HepG2 (cell line): ENCODE data around the gene STON1. TPM values are rescaled to one million over a fixed set of nuclear protein-coding genes. Genes with fewer than 3 reads are reported as not detected.
A peak's percentile ranks its signal among the peaks of the same experiment; 100 is the strongest.

Experiments used
- ARID5B ChIP-seq: IDR thresholded peaks from 2 replicates; pipeline ENCODE4 v1.4.0; 2020; ENCODE audit warnings: mild to moderate bottlenecking, missing genetic modification reagents
- ARNT ChIP-seq: fragments of 450-650 bp; IDR thresholded peaks from 2 replicates; pipeline ENCODE4 v1.6.1; 2017
- ATM ChIP-seq: fragments of 450-650 bp; IDR thresholded peaks from 2 replicates; pipeline ENCODE4 v1.7.1; 2017; ENCODE audit warnings: mild to moderate bottlenecking, borderline replicate concordance
- CAMTA2 ChIP-seq: sonication (generic); formaldehyde crosslinking; IDR thresholded peaks from 2 replicates; pipeline ENCODE4 v1.4.0; 2020; ENCODE audit warnings: mild to moderate bottlenecking, missing genetic modification reagents, borderline replicate concordance
- CBX5 ChIP-seq: sonication (generic); formaldehyde crosslinking; IDR thresholded peaks from 2 replicates; pipeline ENCODE4 v1.4.0; 2020; ENCODE audit warnings: missing genetic modification reagents, borderline replicate concordance
- FOXA1 ChIP-seq, 2 experiments: fragments of 450-650 bp in 1 of 2; sonication (generic) in 1 of 2; formaldehyde crosslinking in 1 of 2; IDR thresholded peaks; 2 replicates each; pipeline versions ENCODE4 v1.4.0 to v1.6.1; 2016 to 2020; ENCODE audit warnings: missing genetic modification reagents in 1 of 2
- HOXD1 ChIP-seq: sonication (generic); formaldehyde crosslinking; IDR thresholded peaks from 2 replicates; pipeline ENCODE4 v1.5.0; 2020; ENCODE audit warnings: missing genetic modification reagents
- MAFK ChIP-seq, 2 experiments: IDR thresholded peaks in 1 of 2; conservative IDR thresholded peaks in 1 of 2; 2 replicates each; pipeline ENCODE4 v1.6.1; 2011; ENCODE audit warnings: improper control_type of control experiment in 2 of 2, low read length in 2 of 2
- SALL1 ChIP-seq: sonication (generic); formaldehyde crosslinking; IDR thresholded peaks from 2 replicates; pipeline ENCODE4 v1.8.0; 2022; ENCODE audit warnings: mild to moderate bottlenecking, missing genetic modification reagents
- SAP130 ChIP-seq: IDR thresholded peaks from 2 replicates; pipeline ENCODE4 v1.6.1; 2016; ENCODE audit warnings: low read depth
- SIN3B ChIP-seq: fragments of 150-350 bp; IDR thresholded peaks from 2 replicates; pipeline ENCODE4 v1.6.1; 2014; ENCODE audit warnings: low read length
- SKI ChIP-seq: fragments of 450-650 bp; IDR thresholded peaks from one replicate; pipeline ENCODE4 v1.6.1; 2018; ENCODE audit warnings: mild to moderate bottlenecking; ENCODE audit not compliant: partially characterized antibody
- SMC3 ChIP-seq: IDR thresholded peaks from 2 replicates; pipeline ENCODE4 v1.6.1; 2011; ENCODE audit warnings: low read length, improper control_type of control experiment
- SOX6 ChIP-seq, 2 experiments: fragments of 450-650 bp in 1 of 2; sonication (generic) in 1 of 2; formaldehyde crosslinking in 1 of 2; IDR thresholded peaks; 2 replicates each; pipeline versions ENCODE4 v1.4.0 to v1.6.1; 2017 to 2020; ENCODE audit warnings: antibody characterized with exemption in 1 of 2, mild to moderate bottlenecking in 1 of 2, missing genetic modification reagents in 1 of 2
- SRSF4 ChIP-seq: fragments of 200-400 bp; formaldehyde crosslinking; IDR thresholded peaks from one replicate; pipeline ENCODE4 v1.6.1; 2018; ENCODE audit warnings: mild to moderate bottlenecking, low read depth, low read length, moderate library complexity; ENCODE audit not compliant: poor library complexity, severe bottlenecking
- ZNF780A ChIP-seq: sonication (generic); formaldehyde crosslinking; IDR thresholded peaks from 2 replicates; pipeline ENCODE4 v1.8.0; 2022; ENCODE audit warnings: mild to moderate bottlenecking, missing genetic modification reagents, moderate library complexity
- ZNF790 ChIP-seq: sonication (generic); formaldehyde crosslinking; IDR thresholded peaks from 2 replicates; pipeline ENCODE4 v1.8.0; 2022; ENCODE audit warnings: missing genetic modification reagents, mild to moderate bottlenecking, borderline replicate concordance
- ZSCAN25 ChIP-seq: sonication (generic); formaldehyde crosslinking; IDR thresholded peaks from 2 replicates; pipeline ENCODE4 v1.8.0; 2022; ENCODE audit warnings: mild to moderate bottlenecking, missing genetic modification reagents
- polyA plus RNA-seq, 8 experiments: library from polyadenylated mRNA; depleted of rRNA in 3 of 8; stranded (reverse) in 7 of 8; unstranded in 1 of 8; fragments of >200 nt; fragmentation: Illumina TruSeq in 4 of 8; extraction: Trizol in 4 of 8; gene quantifications; 2 replicates each; pipeline versions ENCODE4 v1.2.1 to v1.2.3, GENCODE V29; 2011 to 2016; ENCODE audit warnings: low read depth in 4 of 8, missing spikeins in 1 of 8, mixed read lengths in 1 of 8; ENCODE audit not compliant: insufficient read depth in 1 of 8
- total RNA-seq, 5 experiments: library from RNA; depleted of rRNA; stranded (reverse); fragments of >200 nt; fragmentation: Illumina TruSeq; extraction: Trizol; gene quantifications; 2 replicates each; pipeline ENCODE4 v1.2.3, GENCODE V29; 2016; ENCODE audit warnings: low read depth in 1 of 5
- TF ChIP-seq, protein P1 (sequence below): sonication (generic); formaldehyde crosslinking; IDR thresholded peaks from 2 replicates; pipeline ENCODE4 v1.4.0; 2020; ENCODE audit warnings: missing genetic modification reagents
- TF ChIP-seq, protein P2 (sequence below): sonication (generic); formaldehyde crosslinking; conservative IDR thresholded peaks from 2 replicates; pipeline ENCODE4 v1.8.0; 2022; ENCODE audit warnings: missing genetic modification reagents

STON1 gene
- total and polyA plus RNA-seq, 2 of the 13 experiments (the other 11 are each of a cell fraction or from before 2014, with no cell fraction given), result 0.09 to 0.28 TPM

DNA sequence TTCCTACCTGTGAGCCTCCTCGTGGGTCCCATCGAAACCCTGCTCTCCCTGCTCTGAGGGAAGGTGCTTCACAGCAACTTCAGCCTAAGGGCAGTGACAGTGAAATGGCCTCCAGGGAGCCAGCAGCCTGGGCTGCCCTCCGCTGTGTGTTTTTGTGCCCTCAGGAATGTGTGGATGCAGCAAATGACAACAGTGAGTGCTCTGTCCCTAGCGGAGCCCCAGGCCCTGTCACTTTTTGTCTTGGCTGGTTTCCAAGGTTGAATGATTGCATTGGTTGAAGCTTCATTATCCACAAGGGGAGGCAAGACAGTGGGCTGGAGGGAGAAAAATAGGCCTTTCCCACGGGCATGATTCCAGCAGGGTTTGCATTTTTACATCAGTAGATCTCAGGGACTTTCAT, 42.9 kb downstream of the STON1 start (continued):
- peak; percentile 63; the same call in 1 of the 2 replicates for TF ChIP-seq SALL1
- peak; percentile 70 for TF ChIP-seq ARID5B (CRISPR knock-in tag)
- no peak for TF ChIP-seq CAMTA2 (CRISPR knock-in tag)
- TF ChIP-seq CBX5, result peak; percentile 82; the same call in 1 of the 2 replicates
- no peak for TF ChIP-seq SRSF4
- TF ChIP-seq ATM, result no peak
- no peak for TF ChIP-seq ZNF780A (CRISPR knock-in tag)
- TF ChIP-seq SIN3B, result no peak
- TF ChIP-seq HOXD1, result no peak
- TF ChIP-seq, protein P1, sequence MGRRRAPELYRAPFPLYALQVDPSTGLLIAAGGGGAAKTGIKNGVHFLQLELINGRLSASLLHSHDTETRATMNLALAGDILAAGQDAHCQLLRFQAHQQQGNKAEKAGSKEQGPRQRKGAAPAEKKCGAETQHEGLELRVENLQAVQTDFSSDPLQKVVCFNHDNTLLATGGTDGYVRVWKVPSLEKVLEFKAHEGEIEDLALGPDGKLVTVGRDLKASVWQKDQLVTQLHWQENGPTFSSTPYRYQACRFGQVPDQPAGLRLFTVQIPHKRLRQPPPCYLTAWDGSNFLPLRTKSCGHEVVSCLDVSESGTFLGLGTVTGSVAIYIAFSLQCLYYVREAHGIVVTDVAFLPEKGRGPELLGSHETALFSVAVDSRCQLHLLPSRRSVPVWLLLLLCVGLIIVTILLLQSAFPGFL, result no peak
- no peak for TF ChIP-seq ZNF790 (CRISPR knock-in tag)
- TF ChIP-seq, protein P2, sequence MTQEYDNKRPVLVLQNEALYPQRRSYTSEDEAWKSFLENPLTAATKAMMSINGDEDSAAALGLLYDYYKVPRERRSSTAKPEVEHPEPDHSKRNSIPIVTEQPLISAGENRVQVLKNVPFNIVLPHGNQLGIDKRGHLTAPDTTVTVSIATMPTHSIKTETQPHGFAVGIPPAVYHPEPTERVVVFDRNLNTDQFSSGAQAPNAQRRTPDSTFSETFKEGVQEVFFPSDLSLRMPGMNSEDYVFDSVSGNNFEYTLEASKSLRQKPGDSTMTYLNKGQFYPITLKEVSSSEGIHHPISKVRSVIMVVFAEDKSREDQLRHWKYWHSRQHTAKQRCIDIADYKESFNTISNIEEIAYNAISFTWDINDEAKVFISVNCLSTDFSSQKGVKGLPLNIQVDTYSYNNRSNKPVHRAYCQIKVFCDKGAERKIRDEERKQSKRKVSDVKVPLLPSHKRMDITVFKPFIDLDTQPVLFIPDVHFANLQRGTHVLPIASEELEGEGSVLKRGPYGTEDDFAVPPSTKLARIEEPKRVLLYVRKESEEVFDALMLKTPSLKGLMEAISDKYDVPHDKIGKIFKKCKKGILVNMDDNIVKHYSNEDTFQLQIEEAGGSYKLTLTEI, result no peak
- no peak for TF ChIP-seq SOX6 (IDR thresholded peaks at IDR 0.05)
- peak; percentile 66 for TF ChIP-seq SOX6 (CRISPR knock-in tag; IDR thresholded peaks at IDR 0.05)
- TF ChIP-seq SKI, result no peak
- TF ChIP-seq ZSCAN25 (CRISPR knock-in tag), result no peak
- no peak for TF ChIP-seq ARNT
- TF ChIP-seq MAFK (conservative IDR thresholded peaks at IDR 0.05 in 1 of 2, IDR thresholded peaks at IDR 0.05 in 1 of 2; ENCODE audit: low read length in 2 of 2), result peak; percentile 38 to 67
- no peak for TF ChIP-seq FOXA1 (IDR thresholded peaks at IDR 0.05)
- peak; percentile 71 for TF ChIP-seq FOXA1 (CRISPR knock-in tag; IDR thresholded peaks at IDR 0.05)
- no peak for TF ChIP-seq SMC3
- peak; percentile 50; the same call in 1 of the 2 replicates for TF ChIP-seq SAP130 (CRISPR knock-in tag)
